GM18858 (cell line): ENCODE measurements around the gene NOL6.
"Not testable (repeated sequence)": the region's sequence is repeated elsewhere in the genome, so short reads cannot be mapped to it uniquely, and the experiment has no call there.

Experiments
- ATAC-seq: cut with Tn5 transposase; IDR thresholded peaks from one replicate; pipeline ENCODE4 v1.9.1; 2021; ENCODE audit not compliant: unreplicated experiment

The NOL6 gene, protein sequence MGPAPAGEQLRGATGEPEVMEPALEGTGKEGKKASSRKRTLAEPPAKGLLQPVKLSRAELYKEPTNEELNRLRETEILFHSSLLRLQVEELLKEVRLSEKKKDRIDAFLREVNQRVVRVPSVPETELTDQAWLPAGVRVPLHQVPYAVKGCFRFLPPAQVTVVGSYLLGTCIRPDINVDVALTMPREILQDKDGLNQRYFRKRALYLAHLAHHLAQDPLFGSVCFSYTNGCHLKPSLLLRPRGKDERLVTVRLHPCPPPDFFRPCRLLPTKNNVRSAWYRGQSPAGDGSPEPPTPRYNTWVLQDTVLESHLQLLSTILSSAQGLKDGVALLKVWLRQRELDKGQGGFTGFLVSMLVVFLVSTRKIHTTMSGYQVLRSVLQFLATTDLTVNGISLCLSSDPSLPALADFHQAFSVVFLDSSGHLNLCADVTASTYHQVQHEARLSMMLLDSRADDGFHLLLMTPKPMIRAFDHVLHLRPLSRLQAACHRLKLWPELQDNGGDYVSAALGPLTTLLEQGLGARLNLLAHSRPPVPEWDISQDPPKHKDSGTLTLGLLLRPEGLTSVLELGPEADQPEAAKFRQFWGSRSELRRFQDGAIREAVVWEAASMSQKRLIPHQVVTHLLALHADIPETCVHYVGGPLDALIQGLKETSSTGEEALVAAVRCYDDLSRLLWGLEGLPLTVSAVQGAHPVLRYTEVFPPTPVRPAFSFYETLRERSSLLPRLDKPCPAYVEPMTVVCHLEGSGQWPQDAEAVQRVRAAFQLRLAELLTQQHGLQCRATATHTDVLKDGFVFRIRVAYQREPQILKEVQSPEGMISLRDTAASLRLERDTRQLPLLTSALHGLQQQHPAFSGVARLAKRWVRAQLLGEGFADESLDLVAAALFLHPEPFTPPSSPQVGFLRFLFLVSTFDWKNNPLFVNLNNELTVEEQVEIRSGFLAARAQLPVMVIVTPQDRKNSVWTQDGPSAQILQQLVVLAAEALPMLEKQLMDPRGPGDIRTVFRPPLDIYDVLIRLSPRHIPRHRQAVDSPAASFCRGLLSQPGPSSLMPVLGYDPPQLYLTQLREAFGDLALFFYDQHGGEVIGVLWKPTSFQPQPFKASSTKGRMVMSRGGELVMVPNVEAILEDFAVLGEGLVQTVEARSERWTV

DNA sequence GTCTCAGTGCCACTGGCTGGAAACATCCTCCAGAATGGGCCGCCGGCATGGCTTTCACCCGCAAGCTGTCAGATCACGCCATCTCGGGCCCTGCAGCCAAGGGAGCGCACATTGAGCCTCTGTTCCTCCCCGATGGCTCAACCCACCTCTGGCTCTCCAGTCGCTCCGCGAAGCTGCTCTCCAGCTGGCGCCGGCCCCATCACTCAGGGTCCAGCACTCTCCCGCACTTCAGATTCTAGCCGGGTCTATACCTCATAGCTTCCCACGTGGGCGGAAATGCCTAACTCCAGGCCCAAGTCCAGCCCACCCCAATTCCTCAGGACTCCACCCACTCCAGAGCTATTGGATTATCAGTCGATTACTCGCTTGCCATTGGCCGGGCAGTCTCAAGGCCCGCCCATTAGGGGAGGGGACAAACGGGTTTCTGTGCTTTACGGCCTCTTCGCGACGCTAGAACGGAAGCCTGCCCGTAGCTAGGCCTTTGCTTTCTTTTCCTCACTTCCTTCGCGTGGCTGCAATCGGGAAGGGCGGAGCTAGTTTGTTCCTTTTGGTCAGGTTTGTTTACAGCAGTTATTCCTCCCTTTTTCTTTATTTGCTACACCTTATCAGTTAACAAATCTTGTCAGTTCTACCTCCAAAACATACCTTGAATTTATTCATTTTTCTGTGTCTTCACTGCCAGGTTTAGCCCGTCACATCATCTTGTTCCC is at the start of gene NOL6:
NOL6 (minus strand) TSS at position 282 of the 710 bp plus-strand sequence; CDS start at position 200, 82 bp downstream.
- ATAC-seq, result peak; percentile 92

DNA sequence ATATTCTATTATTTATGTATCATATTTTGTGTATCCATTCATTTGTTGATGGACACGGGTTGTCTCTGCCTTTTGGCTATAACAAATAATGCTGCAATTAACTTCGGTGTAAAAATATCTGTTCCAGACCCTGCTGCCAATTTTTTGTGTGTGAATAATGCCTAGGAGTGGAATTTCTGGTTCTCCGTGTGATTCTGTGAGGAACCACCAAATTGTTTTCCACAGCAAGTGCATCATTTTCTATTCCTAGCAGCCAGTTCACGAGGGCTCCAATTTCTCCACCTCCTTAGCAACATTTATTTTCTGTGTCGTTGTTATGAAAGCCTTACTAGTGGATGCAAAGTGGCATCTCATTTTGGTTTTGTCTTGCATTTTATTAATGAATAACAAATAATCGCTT is 48.1 kb upstream of the NOL6 start:
- not testable (repeated sequence) for ATAC-seq

DNA sequence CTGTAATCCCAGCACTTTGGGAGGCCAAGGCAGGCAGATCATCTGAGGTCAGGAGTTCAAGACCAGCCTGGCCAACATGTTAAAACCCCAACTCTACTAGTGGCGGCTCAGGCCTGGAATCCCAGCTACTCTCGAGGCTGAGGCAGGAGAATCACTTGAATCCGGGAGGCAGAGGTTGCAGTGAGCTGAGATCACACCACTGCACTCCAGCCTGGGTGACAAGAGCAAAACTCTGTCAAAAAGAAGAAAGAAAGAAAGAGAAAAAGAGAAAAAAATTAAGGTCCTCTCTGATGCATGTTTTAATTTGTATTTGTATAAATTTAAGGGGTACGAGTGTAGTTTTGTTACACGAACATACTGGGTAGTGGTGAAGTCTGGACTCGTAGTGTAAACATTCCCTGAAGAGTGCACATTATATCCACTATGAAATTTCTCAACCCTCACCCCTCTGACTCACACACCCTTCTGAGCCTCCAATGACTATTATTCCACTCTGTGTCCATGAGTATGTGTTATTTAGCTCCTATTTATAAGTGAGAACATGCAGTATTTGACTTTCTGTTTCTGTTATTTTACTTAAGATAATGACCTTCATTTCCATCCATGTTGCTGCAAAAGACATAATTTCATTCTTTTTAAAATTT is 44.3 kb upstream of the NOL6 start:
- not testable (repeated sequence) for ATAC-seq

GRCh38 chr9:33517373-33517772 is 43.6 kb upstream of the NOL6 start:
- no peak for ATAC-seq

GRCh38 chr9:33516397-33516796 is 42.7 kb upstream of the NOL6 start:
- ATAC-seq, result not testable (repeated sequence)

DNA sequence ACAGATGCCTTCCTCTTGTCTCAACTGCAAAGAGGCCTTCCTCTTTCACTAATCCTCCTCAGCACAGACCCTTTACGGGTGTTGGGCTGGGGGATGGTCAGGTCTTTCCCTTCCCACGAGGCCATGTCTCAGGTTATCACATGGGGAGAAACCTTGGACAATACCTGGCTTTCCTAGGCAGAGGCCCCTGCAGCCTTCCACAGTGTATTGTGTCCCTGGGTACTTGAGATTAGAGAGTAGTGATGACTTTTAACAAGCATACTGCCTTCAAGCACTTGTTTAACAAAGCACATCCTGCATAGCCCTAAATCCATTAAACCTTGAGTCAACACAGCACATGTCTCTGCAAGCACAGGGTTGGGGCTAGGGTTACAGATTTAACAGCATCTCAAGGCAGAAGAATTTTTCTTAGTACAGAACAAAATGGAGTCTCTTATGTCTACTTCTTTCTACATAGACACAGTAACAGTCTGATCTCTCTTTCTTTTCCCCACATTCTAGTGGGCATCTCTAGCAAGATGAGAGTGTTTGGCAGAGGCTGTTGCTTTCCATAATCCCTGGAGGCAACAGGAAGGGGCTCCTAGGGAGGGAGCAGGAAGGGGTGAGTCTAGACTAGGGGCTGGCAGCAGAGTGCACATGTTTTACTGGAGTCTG is 41.7 kb upstream of the NOL6 start:
- ATAC-seq, result not testable (repeated sequence)

- ATAC-seq, result not testable (repeated sequence)
Measured at GRCh38 chr9:33512535-33512934, 38.8 kb upstream of the NOL6 start.

- not testable (repeated sequence) for ATAC-seq
Measured at GRCh38 chr9:33511184-33511517, 37.4 kb upstream of the NOL6 start.

DNA sequence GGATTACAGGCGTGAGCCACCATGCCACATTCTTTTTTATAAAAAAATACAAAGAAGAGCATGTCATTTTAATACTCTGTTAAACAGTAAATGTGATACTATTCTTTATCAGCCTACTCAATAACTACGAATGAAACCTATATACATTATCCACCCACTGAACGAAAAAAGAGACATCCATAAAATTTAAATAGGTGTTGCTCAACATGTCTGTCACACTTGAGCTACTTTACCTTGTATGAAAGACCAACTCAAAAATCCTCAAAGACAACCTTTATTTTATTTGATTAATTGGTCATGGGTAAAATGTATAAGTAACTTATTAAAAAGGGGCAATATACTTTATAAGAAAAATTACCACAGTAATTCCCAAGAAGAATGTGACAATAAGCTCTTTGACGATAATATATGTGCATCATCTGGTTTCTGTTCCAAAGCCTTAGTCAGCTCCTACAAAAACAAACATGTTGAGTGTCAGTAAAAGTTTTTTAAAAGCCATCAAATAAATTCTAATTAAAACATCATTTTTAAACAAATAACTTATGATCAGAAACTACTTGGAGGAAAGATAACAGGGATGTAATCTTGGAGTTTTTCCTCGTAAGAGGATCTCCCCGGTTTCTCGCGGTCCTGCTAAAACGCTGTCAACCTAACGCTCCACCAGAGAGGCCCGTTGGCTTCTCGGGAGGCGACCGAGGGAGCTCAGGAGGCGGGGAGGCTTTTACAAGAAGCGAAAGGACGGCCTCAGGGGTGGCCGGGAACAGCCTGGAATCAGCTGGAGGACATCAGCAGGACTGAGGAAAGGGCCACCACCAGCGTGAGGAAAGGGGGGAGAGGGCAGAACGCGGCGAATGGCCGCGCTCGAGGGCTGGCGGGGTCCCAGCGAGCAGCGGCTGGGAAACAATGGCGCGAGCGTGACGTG is 36.8 kb upstream of the NOL6 start:
- no peak for ATAC-seq

GRCh38 chr9:33506626-33507370 is 33.1 kb upstream of the NOL6 start:
- ATAC-seq, result no peak

GRCh38 chr9:33498387-33498786 is 24.7 kb upstream of the NOL6 start:
- no peak for ATAC-seq

DNA sequence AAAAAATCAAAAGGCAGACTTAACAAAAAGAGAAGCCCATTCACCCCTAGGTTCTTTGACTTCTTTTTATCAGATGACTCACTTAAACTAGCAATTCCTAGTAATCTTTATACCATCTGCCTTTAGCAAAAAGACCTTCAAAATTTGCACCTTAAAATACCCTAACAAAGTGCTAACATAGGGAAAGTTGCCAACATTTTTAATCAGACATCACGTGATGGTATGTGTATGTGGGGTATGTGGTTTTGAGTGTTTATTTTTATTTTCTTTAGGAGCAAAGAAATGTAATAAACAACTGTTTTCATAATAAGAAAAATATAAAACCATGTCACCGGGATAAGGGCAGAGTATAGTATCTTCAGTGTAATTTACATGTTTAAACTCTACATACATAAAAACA is 20.1 kb upstream of the NOL6 start:
- not testable (repeated sequence) for ATAC-seq

GRCh38 chr9:33489066-33489465 is 15.3 kb upstream of the NOL6 start:
- ATAC-seq, result no peak

GRCh38 chr9:33485312-33485711 is 11.6 kb upstream of the NOL6 start:
- ATAC-seq, result not testable (repeated sequence)

DNA sequence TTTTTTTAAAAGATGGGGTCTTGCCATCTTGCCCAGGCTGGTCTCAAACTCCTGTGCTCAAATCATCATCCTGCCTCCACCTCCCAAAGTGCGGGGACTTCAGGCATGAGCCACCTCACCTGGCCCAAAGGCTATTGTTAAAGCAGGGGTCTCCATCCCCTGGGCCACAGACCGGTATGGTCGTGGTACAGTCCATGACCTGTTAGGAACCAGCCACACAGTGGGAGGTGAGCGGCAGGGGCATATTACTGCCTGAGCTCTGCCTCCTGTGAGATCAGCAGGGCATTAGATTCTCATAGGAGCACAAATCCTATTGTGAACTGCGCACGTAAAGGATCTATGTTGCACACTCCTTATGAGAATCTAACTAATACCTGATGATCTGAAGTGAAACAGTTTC is 7.3 kb upstream of the NOL6 start:
- ATAC-seq, result no peak

- no peak for ATAC-seq
Measured at GRCh38 chr9:33480106-33480505, 6.4 kb upstream of the NOL6 start.

- ATAC-seq, result no peak
Measured at GRCh38 chr9:33476503-33476902, 2.8 kb upstream of the NOL6 start.

DNA sequence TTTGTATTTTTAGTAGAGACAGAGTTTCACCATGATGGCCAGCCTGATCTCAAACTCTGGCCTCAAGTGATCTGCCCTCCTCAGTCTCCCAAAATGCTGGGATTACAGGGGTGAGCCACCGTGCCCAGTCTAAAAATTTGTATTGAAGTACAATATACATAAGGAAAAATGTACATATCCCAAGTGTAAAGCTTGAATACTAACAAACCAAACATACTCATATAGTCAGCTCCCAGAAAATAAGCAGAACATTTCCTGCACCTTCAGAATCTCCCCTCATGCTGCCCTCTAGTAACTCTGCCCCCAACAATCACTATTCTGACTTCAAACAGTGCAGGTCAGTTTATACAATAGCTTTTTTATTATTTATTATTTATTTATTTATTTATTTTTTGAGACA is 1.6 kb upstream of the NOL6 start:
- no peak for ATAC-seq
